ENCODE results near the gene NID2. TPM values are rescaled to one million over a fixed set of nuclear protein-coding genes. Genes with fewer than 3 reads are reported as not detected.
A peak's percentile ranks its signal among the peaks of the same experiment; 100 is the strongest.

Gene NID2
- total and polyA plus RNA-seq, 2 of the 4 experiments (the other 2 are of a cell fraction) = 101 to 303 TPM

DNA sequence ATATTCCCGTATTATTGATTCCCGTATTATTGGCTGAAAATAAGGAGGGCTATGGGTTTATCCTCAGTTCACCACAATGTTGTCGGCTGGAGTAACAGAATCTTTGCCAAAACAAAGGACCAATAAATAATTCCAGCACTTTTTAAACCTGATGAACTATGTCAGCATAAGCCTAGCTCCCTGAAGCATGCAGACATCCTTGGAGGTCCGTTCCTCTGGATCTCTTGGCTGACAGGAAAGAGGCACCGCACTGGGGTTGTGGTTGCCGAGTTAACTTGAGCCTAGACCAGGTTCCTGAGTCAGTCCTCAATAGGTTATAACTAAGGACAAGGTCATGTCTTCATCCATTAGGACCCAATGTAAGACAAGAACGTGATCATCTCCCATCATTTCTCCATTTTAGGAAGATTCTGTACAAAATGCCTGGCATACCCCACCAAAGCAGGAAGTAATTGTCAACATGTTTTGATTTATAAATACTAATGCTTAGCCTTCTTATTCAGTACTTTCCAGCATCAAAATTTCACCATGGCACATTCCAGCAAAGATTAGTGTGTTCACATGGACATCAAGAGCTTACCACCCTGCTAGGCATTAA is 36.6 kb downstream of the NID2 start:
- dilution Hi-C loops (cut with HindIII; ENCODE audit: low sequenced_read_pairs, unreplicated experiment) = no loop called here
- Histone ChIP-seq H2BK5ac (ENCODE audit: low read depth, low read length, poor library complexity, severe bottlenecking) (peak overlapping the region; percentile 17), H3K23ac (ENCODE audit: low read depth, low read length) (no peak overlapping the region), H3K9ac (ENCODE audit: low read depth, low read length) (no peak overlapping the region), H4K91ac (ENCODE audit: insufficient read depth, low read depth, low read length) (no peak overlapping the region), H3K9me3 (ENCODE audit: control insufficient read depth, insufficient read depth, low read length) (no peaks in the 10 kb centered on the region), H3K27ac (ENCODE audit: insufficient read depth, low read length) (peak overlapping the region; percentile 72; the same call in 1 of the 2 replicates), H2AK5ac (ENCODE audit: low read depth, low read length) (peak overlapping the region; percentile 45; the same call in 1 of the 2 replicates), H3K56ac (ENCODE audit: extremely low read depth, insufficient read depth, low read length) (no peak overlapping the region), H3K4ac (ENCODE audit: low read depth, low read length) (peak overlapping the region; percentile 8), H2BK20ac (ENCODE audit: low read depth, low read length) (peak overlapping the region; percentile 45; the same call in 1 of the 2 replicates), H3K14ac (replicated peaks; ENCODE audit: low read depth, low read length) (peak overlapping the region; percentile 41; the same call in 1 of the 2 replicates), H3K79me1 (ENCODE audit: low read depth in 1 of 2, low read length in 2 of 2) (peaks cover 31 to 75% of the 10 kb centered on the region in 2 experiments), H3K4me1 (ENCODE audit: control insufficient read depth, insufficient read depth, low read length) (peaks cover 14% of the 10 kb centered on the region), H3K4me3 (ENCODE audit: insufficient read depth, low read depth, low read length) (no peak overlapping the region), H3K4me2 (ENCODE audit: low read depth, low read length) (no peak overlapping the region), H3K27me3 (ENCODE audit: control insufficient read depth, insufficient read depth, low read length) (no peaks in the 10 kb centered on the region), H2BK120ac (ENCODE audit: low read depth, low read length) (peak overlapping the region; percentile 17; the same call in 1 of the 2 replicates), H3K18ac (ENCODE audit: low read depth, low read length) (peak overlapping the region; percentile 11), H2AFZ (replicated peaks; ENCODE audit: low read length, poor library complexity) (no peak overlapping the region), H3K9me1 (ENCODE audit: insufficient read depth, low read length) (peaks cover 26% of the 10 kb centered on the region), H3K36me3 (ENCODE audit: control insufficient read depth, insufficient read depth, low read length) (peaks cover 49% of the 10 kb centered on the region), H2BK15ac (ENCODE audit: low read depth, low read length) (peak overlapping the region; percentile 64), H4K5ac (ENCODE audit: low read depth, low read length) (peak overlapping the region; percentile 37), H4K20me1 (ENCODE audit: insufficient read depth, low read length) (no peaks in the 10 kb centered on the region), H2AK9ac (replicated peaks; ENCODE audit: low read depth, low read length, poor library complexity) (no peak overlapping the region), H4K8ac (ENCODE audit: low read depth in 2 of 2, low read length in 2 of 2) (peak overlapping the region in 1 of 2 experiments; percentile 55; a peak in 3 of 4 replicates)
- CTCF ChIA-PET = no interaction called here
- POLR2A ChIA-PET (ENCODE audit: unreplicated experiment) = interaction anchor here (0.5 kb wide), 1 partner anchor 60 kb away, joined by 3 read pairs; no protein-coding TSS in a partner anchor
- 83% methylated on average over 3 of the region's 7 CpGs; no CpG with 5 or more reads in 1 of the 2 experiments for WGBS, 2 experiments (ENCODE audit: extremely low coverage in 2 of 2, insufficient read length in 1 of 2)
- BruUV-seq (replicated peaks) = no TSS peak
- ATAC-seq (ENCODE audit: low read depth) = no peak
- in situ Hi-C loops (cut with MboI; ENCODE audit: low sequenced_read_pairs) = no loop called here
- DNase-seq = no peak
- intact Hi-C loops (cut with micrococcal nuclease) = no loop called here
- TF ChIP-seq USF2 (IDR thresholded peaks at IDR 0.05; ENCODE audit: low read depth, low read length) (no peak), RFX5 (IDR thresholded peaks at IDR 0.05; ENCODE audit: low read depth, low read length) (no peak), POLR2A (IDR thresholded peaks at IDR 0.05; ENCODE audit: low read depth, low read length) (no peak), CEBPB (IDR thresholded peaks at IDR 0.05; ENCODE audit: low read depth, low read length) (no peak), BHLHE40 (IDR thresholded peaks at IDR 0.05; ENCODE audit: low read depth, low read length) (no peak), CHD1 (IDR thresholded peaks at IDR 0.05; ENCODE audit: low read depth, low read length) (no peak), MAFK (IDR thresholded peaks at IDR 0.05; ENCODE audit: low read depth, low read length) (no peak), SMC3 (IDR thresholded peaks at IDR 0.05; ENCODE audit: low read depth, low read length) (no peak), CTCF (conservative IDR thresholded peaks at IDR 0.05; ENCODE audit: low read depth, low read length) (no peak), RCOR1 (IDR thresholded peaks at IDR 0.05; ENCODE audit: insufficient replicate concordance, low read length) (no peak), MAZ (IDR thresholded peaks at IDR 0.05; ENCODE audit: borderline replicate concordance, low read depth, low read length) (no peak), FOS (IDR thresholded peaks at IDR 0.05; ENCODE audit: low read depth, low read length) (no peak), RAD21 (IDR thresholded peaks at IDR 0.05; ENCODE audit: low read length) (no peak), MXI1 (IDR thresholded peaks at IDR 0.05; ENCODE audit: borderline replicate concordance, low read depth, low read length) (no peak)
- TF ChIP-seq, protein P1, sequence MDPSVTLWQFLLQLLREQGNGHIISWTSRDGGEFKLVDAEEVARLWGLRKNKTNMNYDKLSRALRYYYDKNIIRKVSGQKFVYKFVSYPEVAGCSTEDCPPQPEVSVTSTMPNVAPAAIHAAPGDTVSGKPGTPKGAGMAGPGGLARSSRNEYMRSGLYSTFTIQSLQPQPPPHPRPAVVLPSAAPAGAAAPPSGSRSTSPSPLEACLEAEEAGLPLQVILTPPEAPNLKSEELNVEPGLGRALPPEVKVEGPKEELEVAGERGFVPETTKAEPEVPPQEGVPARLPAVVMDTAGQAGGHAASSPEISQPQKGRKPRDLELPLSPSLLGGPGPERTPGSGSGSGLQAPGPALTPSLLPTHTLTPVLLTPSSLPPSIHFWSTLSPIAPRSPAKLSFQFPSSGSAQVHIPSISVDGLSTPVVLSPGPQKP (IDR thresholded peaks at IDR 0.05; ENCODE audit: borderline replicate concordance, low read depth, low read length) = no peak
